Stomach smooth muscle (tissue), 2 donors: Measurements from ENCODE around the gene NR1H2.

Experiments used
- H3K27ac ChIP-seq: one replicate; pipeline ENCODE4 v1.7.0; 2013; ENCODE audit warnings: mild to moderate bottlenecking, low read length, inconsistent platforms
- H3K27me3 ChIP-seq, 2 donors: one replicate each; pipeline ENCODE4 v1.7.0; 2013; ENCODE audit warnings: low read length in 2 of 2; ENCODE audit not compliant: insufficient read depth in 2 of 2, control insufficient read depth in 1 of 2
- H3K36me3 ChIP-seq, 2 donors: one replicate each; pipeline ENCODE4 v1.7.0; 2013; ENCODE audit warnings: low read length in 2 of 2; ENCODE audit not compliant: control insufficient read depth in 2 of 2, insufficient read depth in 2 of 2
- H3K4me1 ChIP-seq: one replicate; pipeline ENCODE4 v1.7.0; 2013; ENCODE audit warnings: low read length; ENCODE audit not compliant: control insufficient read depth, insufficient read depth
- H3K4me3 ChIP-seq, 2 donors: one replicate each; pipeline ENCODE4 v1.7.0; 2013; ENCODE audit warnings: low read length in 2 of 2
- H3K9ac ChIP-seq, 2 donors: one replicate each; pipeline ENCODE4 v1.7.0; 2013; ENCODE audit warnings: low read length in 2 of 2, mild to moderate bottlenecking in 1 of 2
- H3K9me3 ChIP-seq, 2 donors: one replicate each; pipeline ENCODE4 v1.7.0; 2013; ENCODE audit warnings: low read length in 2 of 2; ENCODE audit not compliant: control insufficient read depth in 2 of 2
- donor health status: healthy.
- donor health status: Pancreatic carcinoma.

NR1H2 gene

DNA sequence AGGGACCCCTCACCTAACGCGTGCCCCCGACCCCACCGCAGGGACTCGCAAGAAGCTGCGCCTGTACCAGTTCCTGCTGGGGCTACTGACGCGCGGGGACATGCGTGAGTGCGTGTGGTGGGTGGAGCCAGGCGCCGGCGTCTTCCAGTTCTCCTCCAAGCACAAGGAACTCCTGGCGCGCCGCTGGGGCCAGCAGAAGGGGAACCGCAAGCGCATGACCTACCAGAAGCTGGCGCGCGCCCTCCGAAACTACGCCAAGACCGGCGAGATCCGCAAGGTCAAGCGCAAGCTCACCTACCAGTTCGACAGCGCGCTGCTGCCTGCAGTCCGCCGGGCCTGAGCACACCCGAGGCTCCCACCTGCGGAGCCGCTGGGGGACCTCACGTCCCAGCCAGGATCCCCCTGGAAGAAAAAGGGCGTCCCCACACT, 51.8 kb downstream of the NR1H2 start:
- Histone ChIP-seq H3K4me3 (peak overlapping the region in 1 of 2 donors; percentile 40), H3K36me3 (no peaks in the 10 kb centered on the region), H3K9ac (peak overlapping the region in 1 of 2 donors; percentile 31), H3K9me3 (no peaks in the 10 kb centered on the region), H3K27ac (no peak overlapping the region), H3K4me1 (peaks cover 17% of the 10 kb centered on the region), H3K27me3 (peaks cover 29 to 36% of the 10 kb centered on the region in 2 donors)

GRCh38 chr19:50428772-50429463, 52.7 kb downstream of the NR1H2 start:
- H3K9ac ChIP-seq, result no peak overlapping the region
- H3K9me3 ChIP-seq, result no peaks in the 10 kb centered on the region
- no peak overlapping the region for H3K27ac ChIP-seq
- H3K27me3 ChIP-seq, result peaks cover 34 to 37% of the 10 kb centered on the region in 2 donors
- no peaks in the 10 kb centered on the region for H3K36me3 ChIP-seq
- H3K4me1 ChIP-seq, result peaks cover 17% of the 10 kb centered on the region
- no peak overlapping the region for H3K4me3 ChIP-seq

DNA sequence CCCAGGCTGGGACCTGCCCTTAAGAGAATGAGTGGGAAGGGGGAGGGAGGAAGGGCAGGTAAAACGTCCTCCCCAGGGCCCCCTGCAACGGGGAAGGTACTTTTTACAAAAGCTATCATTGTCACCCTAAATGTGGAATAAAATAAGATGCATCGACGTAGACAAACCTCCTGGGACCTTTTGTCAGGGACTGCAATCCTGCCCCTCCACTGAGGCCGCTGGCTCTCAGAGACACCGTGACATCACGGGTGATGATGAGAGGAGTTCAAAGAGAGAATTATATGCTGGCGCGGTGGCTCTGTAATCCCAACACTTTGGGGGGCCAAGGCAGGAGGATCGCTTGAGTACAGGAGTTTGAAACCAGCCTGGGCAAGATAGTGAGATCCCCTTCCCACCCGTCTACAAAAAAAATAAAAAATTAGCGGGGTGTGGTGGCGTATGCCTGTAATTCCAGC, 54.7 kb downstream of the NR1H2 start:
- peak overlapping the region; percentile 41 to 58 for H3K9ac ChIP-seq
- H3K9me3 ChIP-seq, result no peaks in the 10 kb centered on the region
- peaks cover 17% of the 10 kb centered on the region for H3K4me1 ChIP-seq
- H3K36me3 ChIP-seq, result no peaks in the 10 kb centered on the region
- peaks cover 41 to 44% of the 10 kb centered on the region in 2 donors for H3K27me3 ChIP-seq
- H3K27ac ChIP-seq, result no peak overlapping the region
- peak overlapping the region; percentile 70 to 79 for H3K4me3 ChIP-seq

GRCh38 chr19:50431343-50432220, 55.3 kb downstream of the NR1H2 start:
- Histone ChIP-seq H3K27ac (no peak overlapping the region), H3K9me3 (no peaks in the 10 kb centered on the region), H3K9ac (peak overlapping the region; percentile 41 to 58), H3K36me3 (no peaks in the 10 kb centered on the region), H3K4me3 (peak overlapping the region; percentile 70 to 79), H3K4me1 (peaks cover 17% of the 10 kb centered on the region), H3K27me3 (peaks cover 41 to 44% of the 10 kb centered on the region in 2 donors)

DNA sequence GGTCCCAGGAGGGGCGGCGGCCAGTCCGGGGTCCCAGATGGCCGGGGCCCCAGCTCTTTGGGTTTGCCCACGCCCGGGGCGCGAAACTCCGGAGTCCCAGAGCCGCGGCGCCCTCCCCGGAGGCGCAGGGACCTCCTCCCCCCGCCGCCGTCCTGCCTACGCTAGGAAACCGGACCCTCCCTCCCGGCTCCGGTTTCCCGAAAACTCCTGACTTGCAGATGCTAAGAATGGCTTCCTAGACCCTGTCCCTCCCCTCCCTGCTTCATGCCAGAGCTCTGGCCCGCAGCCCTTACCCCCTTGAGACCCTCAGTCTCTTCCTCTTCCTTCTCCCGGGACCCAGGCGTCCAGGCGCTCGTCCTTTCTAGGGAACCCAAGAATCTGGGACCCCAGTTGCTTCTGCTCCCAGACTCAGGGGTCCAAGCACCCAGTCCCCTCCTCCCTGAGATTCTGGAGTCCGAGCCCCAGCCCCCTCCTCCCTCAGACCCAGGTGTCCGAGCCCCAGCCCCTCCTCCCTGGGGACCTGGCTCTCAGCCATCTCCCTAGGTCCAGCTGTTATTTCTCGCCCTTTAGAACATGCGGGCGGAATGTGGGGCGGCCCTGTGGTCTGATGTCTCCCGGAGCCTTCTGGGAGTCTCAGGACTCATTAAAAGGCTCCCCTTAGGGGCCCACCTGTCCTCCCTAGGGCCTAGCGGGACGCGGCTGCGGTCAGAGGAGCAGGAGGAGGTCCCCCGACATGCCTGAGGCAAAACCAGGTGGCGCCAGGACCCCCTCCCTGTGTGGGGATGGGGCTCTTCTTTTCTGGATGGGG, 56.2 kb downstream of the NR1H2 start, which contains the start of gene MYBPC2:
MYBPC2 (plus strand) TSS at position 672 of the 808 bp plus-strand sequence; CDS start at position 734, 62 bp downstream.
- Histone ChIP-seq H3K4me3 (peak within 1 kb of the TSS; percentile 70 to 79), H3K4me1 (peaks cover 17% of the 10 kb centered on the region), H3K27me3 (peaks cover 41 to 47% of the 10 kb centered on the region in 2 donors), H3K27ac (no peak within 1 kb of the TSS), H3K9ac (peak within 1 kb of the TSS in 1 of 2 donors; percentile 41), H3K36me3 (no peaks in the 10 kb centered on the region), H3K9me3 (no peaks in the 10 kb centered on the region)
